ENCODE data around the gene ESAM. TPM values are rescaled to one million over a fixed set of nuclear protein-coding genes. Genes with fewer than 3 reads are reported as not detected.

Gene ESAM
- total RNA-seq, 1 donor from 2014 or later = 1.7 TPM

DNA sequence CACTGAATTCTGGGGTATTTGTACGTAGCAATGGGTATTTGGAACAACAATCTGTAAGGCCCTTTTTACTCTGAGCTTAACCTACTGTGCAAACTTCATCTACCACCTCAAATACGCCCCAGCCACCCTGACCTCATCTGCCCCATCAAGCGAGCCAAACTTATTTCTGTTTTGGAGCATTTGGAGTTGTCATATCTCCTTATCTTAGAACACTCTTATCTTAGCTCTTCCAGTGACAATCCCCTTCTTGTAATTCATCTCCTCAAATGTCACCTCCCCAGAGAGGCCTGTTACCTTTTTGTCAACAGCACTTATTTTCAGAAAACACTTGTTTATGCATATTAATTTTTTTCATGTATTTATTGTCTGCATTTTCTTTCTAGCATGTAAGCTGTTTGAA is 42.8 kb upstream of the ESAM start:
- DNase-seq (ENCODE audit: extremely low spot score, unreplicated experiment) = no peak
- no peak overlapping the region for H3K4me3 Mint-ChIP-seq (ENCODE audit: unreplicated experiment)
- H3K4me1 Mint-ChIP-seq (ENCODE audit: unreplicated experiment) = peaks cover 11% of the 10 kb centered on the region
- H3K27ac Mint-ChIP-seq (ENCODE audit: unreplicated experiment) = no peak overlapping the region
- no peaks in the 10 kb centered on the region for H3K36me3 Mint-ChIP-seq (ENCODE audit: unreplicated experiment)
- peaks cover 2% of the 10 kb centered on the region for H3K27me3 Mint-ChIP-seq (ENCODE audit: unreplicated experiment)
- H3K9me3 Mint-ChIP-seq (ENCODE audit: unreplicated experiment) = no peaks in the 10 kb centered on the region
- TF ChIP-seq, protein P1, sequence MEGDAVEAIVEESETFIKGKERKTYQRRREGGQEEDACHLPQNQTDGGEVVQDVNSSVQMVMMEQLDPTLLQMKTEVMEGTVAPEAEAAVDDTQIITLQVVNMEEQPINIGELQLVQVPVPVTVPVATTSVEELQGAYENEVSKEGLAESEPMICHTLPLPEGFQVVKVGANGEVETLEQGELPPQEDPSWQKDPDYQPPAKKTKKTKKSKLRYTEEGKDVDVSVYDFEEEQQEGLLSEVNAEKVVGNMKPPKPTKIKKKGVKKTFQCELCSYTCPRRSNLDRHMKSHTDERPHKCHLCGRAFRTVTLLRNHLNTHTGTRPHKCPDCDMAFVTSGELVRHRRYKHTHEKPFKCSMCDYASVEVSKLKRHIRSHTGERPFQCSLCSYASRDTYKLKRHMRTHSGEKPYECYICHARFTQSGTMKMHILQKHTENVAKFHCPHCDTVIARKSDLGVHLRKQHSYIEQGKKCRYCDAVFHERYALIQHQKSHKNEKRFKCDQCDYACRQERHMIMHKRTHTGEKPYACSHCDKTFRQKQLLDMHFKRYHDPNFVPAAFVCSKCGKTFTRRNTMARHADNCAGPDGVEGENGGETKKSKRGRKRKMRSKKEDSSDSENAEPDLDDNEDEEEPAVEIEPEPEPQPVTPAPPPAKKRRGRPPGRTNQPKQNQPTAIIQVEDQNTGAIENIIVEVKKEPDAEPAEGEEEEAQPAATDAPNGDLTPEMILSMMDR (IDR thresholded peaks at IDR 0.05) = no peak

DNA sequence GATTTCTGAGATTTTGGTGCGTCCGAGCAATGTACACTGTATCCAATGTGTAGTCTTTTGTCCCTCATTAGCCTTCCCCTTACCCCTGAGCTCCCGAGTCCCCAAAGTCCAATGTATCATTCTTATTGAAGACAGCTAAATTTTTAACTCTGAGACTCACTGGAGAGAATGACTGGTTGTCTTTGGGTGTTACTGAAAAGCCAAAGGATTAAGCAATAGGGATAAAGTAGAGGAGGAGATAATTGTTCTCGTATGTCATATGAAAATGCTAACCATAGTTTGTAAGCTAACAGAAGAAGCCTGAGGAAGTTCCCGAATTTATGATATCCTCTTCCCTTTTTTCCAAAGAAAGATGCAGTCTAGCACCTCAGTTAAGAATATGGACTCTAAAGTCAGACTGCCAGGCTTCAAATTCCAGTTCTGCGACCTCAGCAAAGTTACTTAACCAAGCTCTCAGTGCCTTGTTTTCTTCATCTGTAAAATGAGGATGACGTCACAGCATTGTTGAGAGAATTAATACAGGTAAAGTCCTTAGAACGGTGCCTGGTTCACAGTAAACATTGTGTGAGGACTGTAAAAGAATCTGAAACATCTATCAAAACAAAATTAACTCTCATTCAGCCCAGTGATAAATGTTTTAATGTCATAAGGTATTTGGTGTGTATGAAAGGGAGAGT is 39.7 kb upstream of the ESAM start:
- Mint-ChIP-seq H3K36me3 (ENCODE audit: unreplicated experiment) (no peaks in the 10 kb centered on the region), H3K4me3 (ENCODE audit: unreplicated experiment) (no peak overlapping the region), H3K27me3 (ENCODE audit: unreplicated experiment) (no peaks in the 10 kb centered on the region), H3K4me1 (ENCODE audit: unreplicated experiment) (peaks cover 27% of the 10 kb centered on the region), H3K9me3 (ENCODE audit: unreplicated experiment) (no peaks in the 10 kb centered on the region), H3K27ac (ENCODE audit: unreplicated experiment) (no peak overlapping the region)
- TF ChIP-seq, protein P1 (IDR thresholded peaks at IDR 0.05) = no peak
- no peak for DNase-seq (ENCODE audit: extremely low spot score, unreplicated experiment)

DNA sequence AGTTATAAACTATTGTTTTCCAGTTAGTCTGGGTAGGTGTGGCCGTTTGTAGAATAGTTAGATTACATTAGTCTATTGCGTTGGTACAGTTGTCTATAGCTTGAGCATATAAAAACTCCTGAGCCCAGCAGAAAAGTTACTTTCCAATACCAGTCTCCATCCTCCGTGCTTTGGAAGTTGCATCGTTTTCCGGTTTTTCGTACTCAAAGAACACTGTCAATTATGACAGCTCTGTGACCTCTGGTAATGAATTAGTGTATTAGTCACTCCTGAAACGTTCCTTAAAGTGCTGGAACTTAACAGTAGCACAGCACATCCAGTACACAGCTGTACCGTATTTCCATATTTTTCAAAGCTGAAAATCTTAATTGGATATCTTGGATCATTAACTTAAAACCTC is 38.9 kb upstream of the ESAM start:
- H3K36me3 Mint-ChIP-seq (ENCODE audit: unreplicated experiment) = no peaks in the 10 kb centered on the region
- no peaks in the 10 kb centered on the region for H3K9me3 Mint-ChIP-seq (ENCODE audit: unreplicated experiment)
- peak overlapping the region; percentile 91 for H3K4me3 Mint-ChIP-seq (ENCODE audit: unreplicated experiment)
- TF ChIP-seq, protein P1 (IDR thresholded peaks at IDR 0.05) = no peak
- no peaks in the 10 kb centered on the region for H3K27me3 Mint-ChIP-seq (ENCODE audit: unreplicated experiment)
- H3K4me1 Mint-ChIP-seq (ENCODE audit: unreplicated experiment) = peaks cover 27% of the 10 kb centered on the region
- H3K27ac Mint-ChIP-seq (ENCODE audit: unreplicated experiment) = peak overlapping the region; percentile 98
- no peak for DNase-seq (ENCODE audit: extremely low spot score, unreplicated experiment)

DNA sequence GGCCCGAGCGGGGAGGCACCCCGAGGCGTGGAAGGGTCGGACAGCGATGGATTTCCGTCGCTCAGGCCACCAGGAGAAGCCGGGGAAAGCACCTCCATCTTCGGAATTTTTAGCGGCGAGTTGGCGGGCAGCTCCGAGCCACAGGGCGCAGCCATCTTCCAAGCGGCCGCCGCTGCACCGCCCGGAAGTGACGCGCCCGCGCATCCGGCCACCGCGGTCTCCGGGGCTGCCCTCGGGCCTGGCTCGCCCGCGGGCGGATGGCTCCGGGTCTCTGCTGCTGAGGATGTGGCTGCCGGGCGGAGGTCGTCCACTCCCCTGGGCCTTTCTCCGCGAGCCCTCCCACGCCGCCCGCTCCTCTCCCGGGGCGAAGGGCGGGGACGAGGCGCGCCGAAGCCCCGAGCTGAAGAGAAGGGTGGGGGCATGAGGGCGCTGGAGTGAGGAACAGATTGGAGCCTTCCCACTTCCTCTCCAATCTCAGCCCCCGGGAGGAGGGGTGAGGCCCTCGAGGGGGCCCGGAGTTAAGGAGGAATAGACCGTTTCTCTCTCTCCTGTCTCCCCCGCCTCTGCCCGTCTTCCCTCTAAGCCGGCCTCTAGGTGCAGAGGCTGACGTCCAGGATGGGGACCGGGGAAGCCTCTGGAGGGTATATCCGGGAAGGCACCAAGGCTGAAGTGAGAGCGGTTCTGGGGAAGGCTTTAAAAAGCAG is 38.3 kb upstream of the ESAM start, which contains the start of gene MSANTD2:
Gene MSANTD2, minus strand, starts transcription at position 181 of the 704 bp plus-strand sequence. Its CDS starts 26 bp downstream, at position 155.
- no peaks in the 10 kb centered on the region for H3K36me3 Mint-ChIP-seq (ENCODE audit: unreplicated experiment)
- H3K4me3 Mint-ChIP-seq (ENCODE audit: unreplicated experiment) = peak within 1 kb of the TSS; percentile 91
- peaks cover 27% of the 10 kb centered on the region for H3K4me1 Mint-ChIP-seq (ENCODE audit: unreplicated experiment)
- H3K27me3 Mint-ChIP-seq (ENCODE audit: unreplicated experiment) = no peaks in the 10 kb centered on the region
- H3K27ac Mint-ChIP-seq (ENCODE audit: unreplicated experiment) = peak within 1 kb of the TSS; percentile 98
- TF ChIP-seq, protein P1 (IDR thresholded peaks at IDR 0.05) = no peak
- peak; percentile 92 for DNase-seq (ENCODE audit: extremely low spot score, unreplicated experiment)
- H3K9me3 Mint-ChIP-seq (ENCODE audit: unreplicated experiment) = no peaks in the 10 kb centered on the region

Measured in osteocyte (in vitro differentiated cells).